GM12878 (cell line): ENCODE measurements around the gene ZSCAN5B. TPM values are rescaled to one million over a fixed set of nuclear protein-coding genes. Genes with fewer than 3 reads are reported as not detected.

Experiments used
- ATAC-seq: fragments of 200-7000 bp; cut with Tn5 transposase; 3 replicates; pipeline ENCODE4 v1.9.1; 2020; ENCODE audit warnings: mild to moderate bottlenecking, moderate library complexity
- BruUV-seq: library from RNA; stranded (reverse); fragments of 400-500 nt; replicated peaks from 2 replicates; lab custom pipeline; 2021; lab: Mats Ljungman, UMichigan
- CTCF ChIA-PET: fragments of 300-600 bp; sonication (Branson Sonifier 250); formaldehyde crosslinking; extraction: SDS; loops from one replicate; lab custom pipeline; 2021; ENCODE audit warnings: inconsistent platforms; lab: Yijun Ruan, JAX
- POLR2A ChIA-PET: fragments of 350-600 bp; formaldehyde crosslinking; extraction: SDS; loops from one replicate; lab custom pipeline; 2021; ENCODE audit warnings: inconsistent platforms; lab: Charles Lee
- RAD21 ChIA-PET: fragments of 300-600 bp; sonication (Branson Sonifier 250); formaldehyde crosslinking; loops from one replicate; lab custom pipeline; 2023; ENCODE audit warnings: antibody characterized with exemption; ENCODE audit not compliant: unreplicated experiment; lab: Charles Lee
- SMC1A ChIA-PET: fragments of 300-600 bp; sonication (Branson Sonifier 250); formaldehyde crosslinking; loops from one replicate; lab custom pipeline; 2023; ENCODE audit not compliant: unreplicated experiment, uncharacterized antibody; lab: Charles Lee
- DNase-seq: peaks from one replicate; pipeline ENCODE4 v3.0.0-alpha.2; 2011; ENCODE audit warnings: low read depth, low spot score
- FAIRE-seq: peaks from 3 replicates; lab custom pipeline; 2011; peaks lifted over from hg19 to GRCh38; lab: Jason Lieb, UNC
- H2AFZ ChIP-seq: 2 replicates; pipeline ENCODE4 v1.6.0; 2011; ENCODE audit warnings: low read depth, low read length, control low read depth; ENCODE audit not compliant: control insufficient read depth
- H3K27ac ChIP-seq: 2 replicates; pipeline ENCODE4 v1.5.1; 2011; ENCODE audit warnings: control low read depth; ENCODE audit not compliant: control insufficient read depth, insufficient read depth
- H3K27me3 ChIP-seq, 2 experiments: replicated peaks in 1 of 2; 2 replicates each; pipeline versions ENCODE4 v1.6.0 to v1.6.1; 2011; ENCODE audit warnings: low read length in 1 of 2; ENCODE audit not compliant: control insufficient read depth in 2 of 2, insufficient read depth in 2 of 2
- H3K36me3 ChIP-seq, 2 experiments: 2 replicates each; pipeline ENCODE4 v1.5.1; 2011; ENCODE audit warnings: low read length in 1 of 2; ENCODE audit not compliant: control insufficient read depth in 2 of 2, insufficient read depth in 2 of 2
- H3K4me1 ChIP-seq: 2 replicates; pipeline ENCODE4 v1.6.1; 2011; ENCODE audit warnings: mild to moderate bottlenecking, low read length, moderate library complexity, mixed read lengths; ENCODE audit not compliant: control insufficient read depth, insufficient read depth
- H3K4me2 ChIP-seq: 2 replicates; pipeline ENCODE4 v1.6.0; 2011; ENCODE audit warnings: control low read depth; ENCODE audit not compliant: control insufficient read depth, insufficient read depth
- H3K4me3 ChIP-seq: fragments of 200-600 bp; sonication (generic); 2 replicates; pipeline ENCODE4 v1.5.1; 2016
- H3K79me2 ChIP-seq: 2 replicates; pipeline ENCODE4 v1.6.0; 2011; ENCODE audit warnings: low read length; ENCODE audit not compliant: control insufficient read depth, insufficient read depth
- H3K9ac ChIP-seq: 2 replicates; pipeline ENCODE4 v1.8.0; 2011; ENCODE audit warnings: low read length, control low read depth, mixed read lengths; ENCODE audit not compliant: control insufficient read depth, insufficient read depth
- H3K9me3 ChIP-seq: replicated peaks from 3 replicates; pipeline ENCODE4 v1.5.1; 2011; ENCODE audit warnings: mild to moderate bottlenecking, low read length; ENCODE audit not compliant: control insufficient read depth, insufficient read depth
- H4K20me1 ChIP-seq: 2 replicates; pipeline ENCODE4 v1.6.0; 2011; ENCODE audit not compliant: control insufficient read depth, insufficient read depth
- BHLHE40 ChIP-seq, 2 experiments: fragments of 450-650 bp in 1 of 2; IDR thresholded peaks; 2 replicates each; pipeline ENCODE4 v1.6.1; 2011 to 2017; ENCODE audit warnings: low read depth in 2 of 2, borderline replicate concordance in 1 of 2, improper control_type of control experiment in 1 of 2, low read length in 1 of 2, mild to moderate bottlenecking in 1 of 2
- IRF4 ChIP-seq: IDR thresholded peaks from 2 replicates; pipeline ENCODE4 v1.6.1; 2011; ENCODE audit warnings: low read depth, low read length
- POLR2A ChIP-seq: IDR thresholded peaks from 2 replicates; pipeline ENCODE4 v1.6.1; 2011; ENCODE audit warnings: low read depth, mild to moderate bottlenecking, low read length
- SMAD1 ChIP-seq: fragments of 450-650 bp; IDR thresholded peaks from 2 replicates; pipeline ENCODE4 v1.6.1; 2018; ENCODE audit warnings: mild to moderate bottlenecking, low read depth; ENCODE audit not compliant: partially characterized antibody
- whole genome bisulfite sequencing: methylation state at CpG from one replicate; pipeline ENCODE4 v1.1.6; 2016; ENCODE audit warnings: low lambda C conversion rate; ENCODE audit not compliant: insufficient replicate concordance, insufficient coverage; ENCODE audit errors: missing lambda C conversion rate; 5-methylcytosine and 5-hydroxymethylcytosine counted together
- in situ Hi-C: fragments of 300-500 bp; cut with MboI; formaldehyde crosslinking; loops from 9 replicates; pipeline ENCODE4 v1.14.3; 2018; ENCODE audit warnings: mixed read lengths
- intact Hi-C: fragments of 100-400 bp; cut with micrococcal nuclease; formaldehyde crosslinking; loops from one replicate; pipeline ENCODE4 v1.14.2; 2022; ENCODE audit not compliant: unreplicated experiment
- polyA plus RNA-seq, 11 experiments: library from polyadenylated mRNA; depleted of rRNA in 4 of 11; unstranded in 6 of 11; stranded (reverse) in 5 of 11; fragments of >200 nt; fragmentation: Nextera tagmentation in 4 of 11; fragmentation: Illumina TruSeq in 1 of 11; extraction: Ambion mirVana in 4 of 11; extraction: Trizol in 1 of 11; gene quantifications; 1 replicate in 1 of 11; 2 replicates in 10 of 11; pipeline versions ENCODE4 v1.2.1 to v1.2.3, GENCODE V29; 2011 to 2016; ENCODE audit warnings: inconsistent platforms in 2 of 11, missing spikeins in 2 of 11, low read depth in 1 of 11
- total RNA-seq, 4 experiments: library from RNA; depleted of rRNA in 3 of 4; stranded (reverse); fragments of >200 nt in 3 of 4; fragmentation: Illumina TruSeq in 1 of 4; extraction: Trizol in 1 of 4; gene quantifications; 2 replicates each; pipeline versions ENCODE4 v1.2.1 to v1.2.3, GENCODE V29; 2013 to 2021
- TF ChIP-seq, protein P1 (sequence below): fragments of 450-650 bp; IDR thresholded peaks from 2 replicates; pipeline ENCODE4 v1.6.1; 2017; ENCODE audit warnings: mild to moderate bottlenecking, low read depth, inconsistent platforms; ENCODE audit not compliant: poor library complexity, severe bottlenecking

Gene ZSCAN5B
- total and polyA plus RNA-seq, 10 of the 15 experiments (the other 5 are each of a cell fraction or from before 2014, with no cell fraction given): 0.04 TPM; not detected in 9

DNA sequence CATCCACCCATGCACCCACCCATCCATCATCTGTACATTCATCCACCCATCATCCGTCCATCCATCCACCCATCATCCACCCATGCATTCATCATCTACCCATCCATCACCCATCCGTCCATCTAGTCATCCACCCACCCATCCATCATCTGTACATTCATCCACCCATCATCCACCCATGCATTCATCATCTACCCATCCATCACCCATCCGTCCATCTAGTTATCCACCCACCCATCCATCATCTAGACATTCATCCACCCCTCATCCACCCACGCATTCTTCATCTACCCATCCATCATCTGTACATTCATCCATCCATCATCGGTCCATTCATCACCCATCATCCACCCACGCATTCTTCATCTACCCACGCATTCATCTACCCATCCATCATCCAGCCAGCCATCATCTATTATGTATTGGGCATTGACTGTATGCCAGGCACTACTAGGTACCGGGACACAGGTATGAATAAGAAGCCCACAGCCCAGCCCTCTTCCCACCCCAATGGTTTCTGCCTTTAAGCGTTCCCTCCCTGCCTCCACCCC lies 38.5 kb downstream of the ZSCAN5B start (continued):
- TF ChIP-seq, protein P1, sequence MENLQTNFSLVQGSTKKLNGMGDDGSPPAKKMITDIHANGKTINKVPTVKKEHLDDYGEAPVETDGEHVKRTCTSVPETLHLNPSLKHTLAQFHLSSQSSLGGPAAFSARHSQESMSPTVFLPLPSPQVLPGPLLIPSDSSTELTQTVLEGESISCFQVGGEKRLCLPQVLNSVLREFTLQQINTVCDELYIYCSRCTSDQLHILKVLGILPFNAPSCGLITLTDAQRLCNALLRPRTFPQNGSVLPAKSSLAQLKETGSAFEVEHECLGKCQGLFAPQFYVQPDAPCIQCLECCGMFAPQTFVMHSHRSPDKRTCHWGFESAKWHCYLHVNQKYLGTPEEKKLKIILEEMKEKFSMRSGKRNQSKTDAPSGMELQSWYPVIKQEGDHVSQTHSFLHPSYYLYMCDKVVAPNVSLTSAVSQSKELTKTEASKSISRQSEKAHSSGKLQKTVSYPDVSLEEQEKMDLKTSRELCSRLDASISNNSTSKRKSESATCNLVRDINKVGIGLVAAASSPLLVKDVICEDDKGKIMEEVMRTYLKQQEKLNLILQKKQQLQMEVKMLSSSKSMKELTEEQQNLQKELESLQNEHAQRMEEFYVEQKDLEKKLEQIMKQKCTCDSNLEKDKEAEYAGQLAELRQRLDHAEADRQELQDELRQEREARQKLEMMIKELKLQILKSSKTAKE: no peak
- TF ChIP-seq BHLHE40 (IDR thresholded peaks at IDR 0.05; ENCODE audit: borderline replicate concordance in 1 of 2, low read depth in 2 of 2, low read length in 1 of 2) (no peak), IRF4 (no peak)

DNA sequence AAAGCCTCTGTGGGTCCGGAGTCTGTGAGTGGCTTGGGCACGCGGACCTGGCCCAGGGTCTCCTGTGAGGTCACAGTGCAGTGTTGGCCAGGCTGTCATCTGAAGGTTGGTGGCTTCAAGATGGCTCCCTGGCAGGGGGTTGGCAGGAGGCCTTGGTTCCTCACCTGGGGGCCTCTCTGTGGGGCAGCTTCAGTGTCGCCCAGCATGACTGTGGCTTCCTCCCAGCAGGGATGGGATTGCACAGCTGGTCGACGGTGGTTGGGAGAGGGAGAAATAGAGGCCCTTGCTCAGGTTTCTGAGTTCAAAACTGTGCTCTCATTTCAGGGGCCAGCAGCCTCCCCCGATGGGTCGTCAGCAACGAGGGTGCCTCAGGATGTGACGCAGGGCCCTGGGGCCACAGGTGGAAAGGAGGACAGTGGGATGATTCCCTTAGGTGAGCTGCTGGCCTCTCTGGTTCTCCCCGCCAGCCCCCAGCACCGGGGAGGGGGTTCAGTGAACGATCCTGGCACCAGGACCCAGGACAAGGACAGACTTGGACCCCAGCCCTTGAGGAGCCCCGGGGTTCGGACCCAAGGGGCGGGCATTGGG lies 39.3 kb downstream of the ZSCAN5B start:
- 90% methylated on average over 16 of the region's 16 CpGs for WGBS
- FAIRE-seq (no peak), ATAC-seq (no peak)

More for the DNA sequence above, 39.3 kb downstream of the ZSCAN5B start:
- CTCF ChIA-PET: interaction anchor here (0.9 to 1.2 kb wide), 2 partner anchors 14 to 29 kb away, joined by 3 to 5 read pairs; no protein-coding TSS in a partner anchor
- TF ChIP-seq POLR2A (0 out of 2 replicates have a peak, but pooled peaks have one; percentile 16), SMAD1 (no peak)
- no peak overlapping the region for H3K9ac ChIP-seq
- no peak overlapping the region for H3K4me3 ChIP-seq
- SMC1A ChIA-PET: no interaction called here
- no TSS peak for BruUV-seq
- no peaks in the 10 kb centered on the region for H3K4me1 ChIP-seq
- peaks cover 9 to 11% of the 10 kb centered on the region in 2 experiments; a peak in 3 of 4 replicates for H3K36me3 ChIP-seq
- H3K9me3 ChIP-seq: no peaks in the 10 kb centered on the region
- no peaks in the 10 kb centered on the region for H3K79me2 ChIP-seq
- POLR2A ChIA-PET: no interaction called here
- DNase-seq: no peak
- in situ Hi-C loops (no loop called here), intact Hi-C loops (no loop called here)
- H3K27me3 ChIP-seq: no peaks in the 10 kb centered on the region
- RAD21 ChIA-PET: no interaction called here
- no peak overlapping the region for H3K27ac ChIP-seq
- H4K20me1 ChIP-seq: no peaks in the 10 kb centered on the region
- H3K4me2 ChIP-seq: no peak overlapping the region
- H2AFZ ChIP-seq: no peak overlapping the region
